Gastroesophageal sphincter (tissue), 2 donors: ENCODE measurements around the gene OPRL1.

Experiments used
- EP300 ChIP-seq: sonication (generic); formaldehyde crosslinking; IDR thresholded peaks from one replicate; pipeline ENCODE4 v1.6.1; 2017; ENCODE audit warnings: antibody characterized with exemption, mild to moderate bottlenecking
- POLR2A ChIP-seq, 2 donors: fragments of 450-650 bp; IDR thresholded peaks; one replicate each; pipeline ENCODE4 v1.6.1; 2017; ENCODE audit warnings: antibody characterized with exemption in 2 of 2, mild to moderate bottlenecking in 2 of 2, moderate library complexity in 1 of 2

DNA sequence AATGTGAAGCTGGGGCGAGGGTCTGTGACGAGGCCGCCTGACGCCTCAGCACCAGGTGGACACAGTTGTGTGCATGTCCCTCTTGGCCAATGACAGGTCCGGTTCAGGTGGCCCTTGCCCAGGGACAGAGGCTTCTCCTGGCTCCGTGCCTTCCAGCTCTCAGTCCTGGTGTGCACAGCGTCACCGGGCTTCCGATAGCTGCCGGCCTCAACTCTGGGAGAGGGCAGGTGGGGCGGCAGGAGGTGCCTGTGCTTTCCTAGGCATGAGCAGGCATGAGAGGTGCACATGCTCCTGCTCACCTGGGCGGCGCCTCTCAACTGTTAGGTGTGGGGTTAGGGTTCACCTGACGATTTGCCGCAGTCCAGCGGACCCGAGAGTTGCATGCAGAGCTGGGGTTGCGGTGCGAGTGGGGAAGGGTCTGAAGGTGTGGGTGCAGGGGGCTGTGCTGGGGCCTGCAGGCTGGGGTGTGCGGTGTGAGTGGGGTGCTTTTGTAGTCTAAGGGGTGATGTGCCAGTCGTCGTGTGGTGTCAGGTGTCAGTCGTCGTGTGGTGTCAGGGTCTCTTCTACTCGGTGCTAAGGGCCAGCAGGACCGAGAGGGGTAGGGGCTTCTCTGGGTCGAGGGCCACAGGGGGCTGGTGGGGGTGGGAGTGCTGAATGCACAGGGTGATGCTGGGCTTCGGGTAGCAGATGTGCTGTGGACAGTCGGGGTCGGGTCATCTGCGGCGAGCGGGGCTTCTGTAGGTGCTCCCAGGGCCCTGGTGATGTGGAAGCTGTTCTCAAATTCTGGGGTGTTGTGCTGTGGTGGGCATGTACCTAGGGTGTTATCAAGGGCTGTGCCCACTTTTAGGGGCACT lies 26.7 kb upstream of the OPRL1 start:
- TF ChIP-seq POLR2A (IDR thresholded peaks at IDR 0.05) (no peak), EP300 (no peak)
